ENCODE data around the gene MRPL58.
"Not testable (repeated sequence)": the region's sequence is repeated elsewhere in the genome, so short reads cannot be mapped to it uniquely, and the experiment has no call there.

The MRPL58 gene

DNA sequence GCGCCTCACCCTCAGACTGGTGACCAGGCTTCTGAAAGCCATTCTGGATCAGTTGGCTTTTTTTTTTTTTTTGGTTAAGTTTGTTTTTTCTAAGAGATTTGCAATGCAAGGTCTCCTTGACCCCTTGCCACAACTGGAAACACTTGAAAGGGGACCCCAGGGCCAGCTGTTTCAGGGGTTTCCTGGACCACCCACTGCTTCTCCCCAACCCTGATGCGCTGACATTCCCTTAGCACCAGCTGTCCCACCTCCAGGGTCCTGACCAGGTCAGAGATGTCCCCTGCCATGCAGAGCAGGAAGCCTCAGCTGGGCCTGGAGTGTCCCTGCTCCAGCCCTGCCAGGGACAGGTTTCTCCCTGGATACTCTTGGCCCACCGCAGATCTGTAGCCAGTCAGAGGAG is 8.1 kb upstream of the MRPL58 start:
- H3K79me2 ChIP-seq (ENCODE audit: insufficient read depth, low read length), result no peaks in the 10 kb centered on the region
- H4K20me1 ChIP-seq (ENCODE audit: low read depth, low read length), result no peaks in the 10 kb centered on the region
- no peaks in the 10 kb centered on the region for H3F3A ChIP-seq (ENCODE audit: insufficient read depth)
- H3K9me3 ChIP-seq (ENCODE audit: insufficient read depth, low read length), result no peaks in the 10 kb centered on the region
- no peak overlapping the region for H3K9ac ChIP-seq (ENCODE audit: low read length)
- H2AFZ ChIP-seq (ENCODE audit: low read depth, low read length, severe bottlenecking), result no peak overlapping the region
- no peaks in the 10 kb centered on the region for H3K27me3 ChIP-seq (ENCODE audit: low read length)
- no peaks in the 10 kb centered on the region for H3K36me3 ChIP-seq (ENCODE audit: low read length)
- no peak overlapping the region for H3K27ac ChIP-seq (ENCODE audit: low read depth, low read length)
- no peak for TF ChIP-seq EZH2phosphoT487 (conservative IDR thresholded peaks at IDR 0.05; ENCODE audit: low read length)
- TF ChIP-seq, protein P1, sequence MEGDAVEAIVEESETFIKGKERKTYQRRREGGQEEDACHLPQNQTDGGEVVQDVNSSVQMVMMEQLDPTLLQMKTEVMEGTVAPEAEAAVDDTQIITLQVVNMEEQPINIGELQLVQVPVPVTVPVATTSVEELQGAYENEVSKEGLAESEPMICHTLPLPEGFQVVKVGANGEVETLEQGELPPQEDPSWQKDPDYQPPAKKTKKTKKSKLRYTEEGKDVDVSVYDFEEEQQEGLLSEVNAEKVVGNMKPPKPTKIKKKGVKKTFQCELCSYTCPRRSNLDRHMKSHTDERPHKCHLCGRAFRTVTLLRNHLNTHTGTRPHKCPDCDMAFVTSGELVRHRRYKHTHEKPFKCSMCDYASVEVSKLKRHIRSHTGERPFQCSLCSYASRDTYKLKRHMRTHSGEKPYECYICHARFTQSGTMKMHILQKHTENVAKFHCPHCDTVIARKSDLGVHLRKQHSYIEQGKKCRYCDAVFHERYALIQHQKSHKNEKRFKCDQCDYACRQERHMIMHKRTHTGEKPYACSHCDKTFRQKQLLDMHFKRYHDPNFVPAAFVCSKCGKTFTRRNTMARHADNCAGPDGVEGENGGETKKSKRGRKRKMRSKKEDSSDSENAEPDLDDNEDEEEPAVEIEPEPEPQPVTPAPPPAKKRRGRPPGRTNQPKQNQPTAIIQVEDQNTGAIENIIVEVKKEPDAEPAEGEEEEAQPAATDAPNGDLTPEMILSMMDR (IDR thresholded peaks at IDR 0.05; ENCODE audit: insufficient read depth, low read length, poor library complexity, severe bottlenecking), result no peak
- no peak overlapping the region for H3K4me2 ChIP-seq (ENCODE audit: low read depth, low read length, poor library complexity, severe bottlenecking)
- H3K9me2 ChIP-seq (replicated peaks; ENCODE audit: insufficient read depth, low read length), result no peaks in the 10 kb centered on the region
- no peak overlapping the region for H3K4me3 ChIP-seq (ENCODE audit: insufficient read depth, low read length, poor library complexity, severe bottlenecking)

- Histone ChIP-seq H4K20me1 (ENCODE audit: low read depth, low read length) (no peaks in the 10 kb centered on the region), H3K79me2 (ENCODE audit: insufficient read depth, low read length) (no peaks in the 10 kb centered on the region), H3F3A (ENCODE audit: insufficient read depth) (no peaks in the 10 kb centered on the region), H3K4me3 (ENCODE audit: insufficient read depth, low read length, poor library complexity, severe bottlenecking) (no peak overlapping the region), H3K36me3 (ENCODE audit: low read length) (no peaks in the 10 kb centered on the region), H3K9me2 (replicated peaks; ENCODE audit: insufficient read depth, low read length) (no peaks in the 10 kb centered on the region), H2AFZ (ENCODE audit: low read depth, low read length, severe bottlenecking) (no peak overlapping the region), H3K27ac (ENCODE audit: low read depth, low read length) (no peak overlapping the region), H3K4me2 (ENCODE audit: low read depth, low read length, poor library complexity, severe bottlenecking) (no peak overlapping the region), H3K9ac (ENCODE audit: low read length) (no peak overlapping the region), H3K9me3 (ENCODE audit: insufficient read depth, low read length) (no peaks in the 10 kb centered on the region), H3K27me3 (ENCODE audit: low read length) (no peaks in the 10 kb centered on the region)
- no peak for TF ChIP-seq EZH2phosphoT487 (conservative IDR thresholded peaks at IDR 0.05; ENCODE audit: low read length)
- TF ChIP-seq, protein P1 (IDR thresholded peaks at IDR 0.05; ENCODE audit: insufficient read depth, low read length, poor library complexity, severe bottlenecking), result no peak
These were observed 7.2 kb upstream of the MRPL58 start for GRCh38 chr17:75005291-75005690.

DNA sequence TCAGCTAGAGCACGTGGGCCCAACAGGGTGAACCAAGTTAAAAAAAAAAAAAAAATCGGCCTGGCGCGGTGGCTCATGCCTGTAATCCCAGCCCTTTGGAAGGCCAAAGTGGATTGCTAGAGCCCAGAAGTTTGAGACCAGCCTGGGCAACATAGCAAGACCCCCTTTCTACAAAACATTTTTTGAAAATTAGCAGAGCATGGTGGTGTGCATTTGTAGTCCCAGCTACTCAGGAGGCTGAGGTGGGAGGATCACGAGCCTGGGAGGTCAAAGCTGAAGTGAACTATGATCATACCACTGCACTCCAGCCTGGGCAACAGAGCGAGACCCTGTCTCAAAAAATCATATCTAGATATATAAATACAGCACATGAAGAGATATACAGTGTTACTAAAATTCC is 6.4 kb upstream of the MRPL58 start:
- H3F3A ChIP-seq (ENCODE audit: insufficient read depth); H3K4me2 ChIP-seq (ENCODE audit: low read depth, low read length, poor library complexity, severe bottlenecking); H3K4me3 ChIP-seq (ENCODE audit: insufficient read depth, low read length, poor library complexity, severe bottlenecking); H4K20me1 ChIP-seq (ENCODE audit: low read depth, low read length); H2AFZ ChIP-seq (ENCODE audit: low read depth, low read length, severe bottlenecking); H3K9ac ChIP-seq (ENCODE audit: low read length); H3K9me3 ChIP-seq (ENCODE audit: insufficient read depth, low read length); H3K36me3 ChIP-seq (ENCODE audit: low read length); H3K27me3 ChIP-seq (ENCODE audit: low read length); H3K27ac ChIP-seq (ENCODE audit: low read depth, low read length); H3K9me2 ChIP-seq (replicated peaks; ENCODE audit: insufficient read depth, low read length); H3K79me2 ChIP-seq (ENCODE audit: insufficient read depth, low read length): not testable (repeated sequence)

GRCh38 chr17:75006653-75007052 is 5.8 kb upstream of the MRPL58 start:
- no peak overlapping the region for H3K9ac ChIP-seq (ENCODE audit: low read length)
- no peak overlapping the region for H3K4me2 ChIP-seq (ENCODE audit: low read depth, low read length, poor library complexity, severe bottlenecking)
- peaks cover 6% of the 10 kb centered on the region for H3F3A ChIP-seq (ENCODE audit: insufficient read depth)
- H3K36me3 ChIP-seq (ENCODE audit: low read length), result no peaks in the 10 kb centered on the region
- H2AFZ ChIP-seq (ENCODE audit: low read depth, low read length, severe bottlenecking), result no peak overlapping the region
- H3K79me2 ChIP-seq (ENCODE audit: insufficient read depth, low read length), result no peaks in the 10 kb centered on the region
- no peak overlapping the region for H3K27ac ChIP-seq (ENCODE audit: low read depth, low read length)
- no peaks in the 10 kb centered on the region for H3K9me3 ChIP-seq (ENCODE audit: insufficient read depth, low read length)
- no peak overlapping the region for H3K4me3 ChIP-seq (ENCODE audit: insufficient read depth, low read length, poor library complexity, severe bottlenecking)
- no peak for TF ChIP-seq EZH2phosphoT487 (conservative IDR thresholded peaks at IDR 0.05; ENCODE audit: low read length)
- TF ChIP-seq, protein P1 (IDR thresholded peaks at IDR 0.05; ENCODE audit: insufficient read depth, low read length, poor library complexity, severe bottlenecking), result no peak
- no peaks in the 10 kb centered on the region for H4K20me1 ChIP-seq (ENCODE audit: low read depth, low read length)
- no peaks in the 10 kb centered on the region for H3K27me3 ChIP-seq (ENCODE audit: low read length)
- no peaks in the 10 kb centered on the region for H3K9me2 ChIP-seq (replicated peaks; ENCODE audit: insufficient read depth, low read length)

Measured in SU-DHL-6 (cell line).